Fibroblast of skin of left biceps (primary cell): ENCODE data around the gene TMPRSS3.

Source experiments
- DNase-seq, 2 experiments: peaks; one replicate each; pipeline ENCODE4 v3.0.0-alpha.2; 2013; ENCODE audit warnings: low read depth in 2 of 2

Gene TMPRSS3

GRCh38 chr21:42427809-42428419 lies 32.1 kb upstream of the TMPRSS3 start:
- DNase-seq, result no peak

- no peak for DNase-seq
Observed at GRCh38 chr21:42426876-42427480, 31.1 kb upstream of the TMPRSS3 start.

GRCh38 chr21:42426424-42426823 lies 30.6 kb upstream of the TMPRSS3 start:
- DNase-seq, result no peak

- DNase-seq, result no peak
Observed at GRCh38 chr21:42425591-42425990, 29.7 kb upstream of the TMPRSS3 start.

- DNase-seq, result no peak
Observed at GRCh38 chr21:42424914-42425541, 29.2 kb upstream of the TMPRSS3 start.

GRCh38 chr21:42423685-42424084 lies 27.8 kb upstream of the TMPRSS3 start:
- no peak for DNase-seq

- DNase-seq, result no peak
Observed at GRCh38 chr21:42423197-42423675, 27.4 kb upstream of the TMPRSS3 start.

- no peak for DNase-seq
Observed at GRCh38 chr21:42421018-42421793, 25.4 kb upstream of the TMPRSS3 start.

- no peak for DNase-seq
Observed at GRCh38 chr21:42419845-42420244, 24.0 kb upstream of the TMPRSS3 start.

- no peak for DNase-seq
Observed at GRCh38 chr21:42418886-42419285, 23.0 kb upstream of the TMPRSS3 start.

- DNase-seq, result no peak
Observed at GRCh38 chr21:42417533-42417932, 21.7 kb upstream of the TMPRSS3 start.

GRCh38 chr21:42414928-42415769 lies 19.3 kb upstream of the TMPRSS3 start:
- DNase-seq, result no peak

- DNase-seq, result no peak
Observed at GRCh38 chr21:42414553-42414927, 18.7 kb upstream of the TMPRSS3 start.

GRCh38 chr21:42414066-42414465 lies 18.2 kb upstream of the TMPRSS3 start:
- DNase-seq, result no peak

- DNase-seq, result no peak
Observed at GRCh38 chr21:42413500-42413899, 17.6 kb upstream of the TMPRSS3 start.

- DNase-seq, result no peak
Observed at GRCh38 chr21:42413093-42413492, 17.2 kb upstream of the TMPRSS3 start.

- DNase-seq, result no peak
Observed at GRCh38 chr21:42412636-42412933, 16.7 kb upstream of the TMPRSS3 start.

- DNase-seq, result no peak
Observed at GRCh38 chr21:42411891-42412635, 16.2 kb upstream of the TMPRSS3 start.

GRCh38 chr21:42411197-42411869 lies 15.5 kb upstream of the TMPRSS3 start:
- DNase-seq, result no peak

- no peak for DNase-seq
Observed at GRCh38 chr21:42409366-42409765, 13.5 kb upstream of the TMPRSS3 start.
